Activated naive CD8-positive, alpha-beta T cell treated with anti-CD3 and anti-CD28 coated beads, Interleukin-2, amount 50 U/mL, for 24 hours (primary cell): ENCODE measurements around the gene FAM43B.

ENCODE experiments used
- ATAC-seq: fragments of 150-1000 bp; cut with Tn5 transposase; one replicate; pipeline ENCODE4 v1.10.0; 2021
- DNase-seq: peaks from one replicate; pipeline ENCODE4 v3.0.0; 2021
- H3K27ac Mint-ChIP-seq: one replicate; pipeline ENCODE4 v1.8.0; 2021; ENCODE audit warnings: mild to moderate bottlenecking, mixed read lengths
- H3K27me3 Mint-ChIP-seq: one replicate; pipeline ENCODE4 v1.8.0; 2021; ENCODE audit warnings: mixed read lengths
- H3K36me3 Mint-ChIP-seq: one replicate; pipeline ENCODE4 v1.8.0; 2021; ENCODE audit warnings: low read depth, mixed read lengths
- H3K4me1 Mint-ChIP-seq: one replicate; pipeline ENCODE4 v1.8.0; 2021; ENCODE audit warnings: mixed read lengths
- H3K4me3 Mint-ChIP-seq: one replicate; pipeline ENCODE4 v1.8.0; 2021; ENCODE audit warnings: mild to moderate bottlenecking, moderate library complexity, mixed read lengths
- H3K9me3 Mint-ChIP-seq: one replicate; pipeline ENCODE4 v1.8.0; 2021; ENCODE audit warnings: mixed read lengths

FAM43B gene

GRCh38 chr1:20573987-20574386, 21.6 kb downstream of the FAM43B start:
- H3K27ac Mint-ChIP-seq: no peak overlapping the region
- DNase-seq: no peak
- no peak overlapping the region for H3K4me3 Mint-ChIP-seq

GRCh38 chr1:20574686-20575540, 22.5 kb downstream of the FAM43B start:
- Mint-ChIP-seq H3K4me3 (no peak overlapping the region), H3K27ac (no peak overlapping the region), H3K36me3 (no peaks in the 10 kb centered on the region), H3K27me3 (peaks cover 26% of the 10 kb centered on the region), H3K4me1 (peaks cover 3% of the 10 kb centered on the region), H3K9me3 (no peaks in the 10 kb centered on the region)
- peak; percentile 77 for ATAC-seq
- DNase-seq: peak; percentile 73

More at GRCh38 chr1:20573987-20574386, 21.6 kb downstream of the FAM43B start:
- peaks cover 3% of the 10 kb centered on the region for H3K4me1 Mint-ChIP-seq
- peaks cover 27% of the 10 kb centered on the region for H3K27me3 Mint-ChIP-seq
- H3K36me3 Mint-ChIP-seq: no peaks in the 10 kb centered on the region
- H3K9me3 Mint-ChIP-seq: no peaks in the 10 kb centered on the region
- no peak for ATAC-seq

DNA sequence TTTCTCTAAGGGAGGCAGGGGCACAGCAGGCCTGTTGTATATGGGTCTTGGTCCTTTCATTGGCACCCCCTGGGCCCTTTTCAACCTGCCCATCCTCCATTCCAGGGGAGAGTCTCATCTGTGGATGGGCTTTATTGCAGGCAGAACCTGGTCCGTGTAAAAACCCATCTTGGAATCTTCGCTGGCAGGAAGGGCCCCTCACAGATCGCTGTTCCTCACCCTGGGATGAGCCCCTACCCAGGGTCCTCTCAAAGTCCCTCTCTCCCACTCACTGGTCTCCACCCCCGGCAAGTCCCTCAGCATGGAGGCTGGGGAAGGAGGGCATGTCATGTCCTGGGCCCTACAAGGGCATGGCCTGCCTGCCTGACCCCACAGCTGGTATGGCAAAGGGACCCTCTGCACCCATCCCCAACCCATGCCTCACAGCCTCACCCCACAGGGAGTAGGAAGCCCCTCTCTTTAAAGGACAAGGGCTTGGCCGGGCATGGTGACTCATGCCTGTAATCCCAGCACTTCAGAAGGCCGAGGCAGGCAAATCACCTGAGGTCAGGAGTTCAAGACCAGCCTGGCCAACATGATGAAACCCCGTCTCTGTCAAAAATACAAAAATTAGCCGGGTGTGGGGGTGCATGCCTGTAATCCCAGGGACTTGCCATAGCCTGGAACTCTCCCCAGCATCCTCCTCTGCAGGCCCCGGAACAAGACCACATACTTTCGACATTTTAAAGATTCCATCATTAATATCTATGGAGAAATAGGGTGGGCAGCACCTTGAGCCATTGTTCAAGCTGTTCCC, 23.4 kb downstream of the FAM43B start:
- H3K4me3 Mint-ChIP-seq: no peak overlapping the region
- no peak overlapping the region for H3K27ac Mint-ChIP-seq
- no peak for DNase-seq
- no peak for ATAC-seq
- peaks cover 3% of the 10 kb centered on the region for H3K4me1 Mint-ChIP-seq
- no peaks in the 10 kb centered on the region for H3K36me3 Mint-ChIP-seq
- H3K9me3 Mint-ChIP-seq: no peaks in the 10 kb centered on the region
- H3K27me3 Mint-ChIP-seq: peaks cover 24% of the 10 kb centered on the region

- ATAC-seq: no peak
- Mint-ChIP-seq H3K27me3 (peaks cover 18% of the 10 kb centered on the region), H3K36me3 (no peaks in the 10 kb centered on the region), H3K4me1 (peaks cover 3% of the 10 kb centered on the region), H3K4me3 (no peak overlapping the region), H3K27ac (no peak overlapping the region), H3K9me3 (no peaks in the 10 kb centered on the region)
- no peak for DNase-seq
These were observed 25.7 kb downstream of the FAM43B start for GRCh38 chr1:20578062-20578461.

DNA sequence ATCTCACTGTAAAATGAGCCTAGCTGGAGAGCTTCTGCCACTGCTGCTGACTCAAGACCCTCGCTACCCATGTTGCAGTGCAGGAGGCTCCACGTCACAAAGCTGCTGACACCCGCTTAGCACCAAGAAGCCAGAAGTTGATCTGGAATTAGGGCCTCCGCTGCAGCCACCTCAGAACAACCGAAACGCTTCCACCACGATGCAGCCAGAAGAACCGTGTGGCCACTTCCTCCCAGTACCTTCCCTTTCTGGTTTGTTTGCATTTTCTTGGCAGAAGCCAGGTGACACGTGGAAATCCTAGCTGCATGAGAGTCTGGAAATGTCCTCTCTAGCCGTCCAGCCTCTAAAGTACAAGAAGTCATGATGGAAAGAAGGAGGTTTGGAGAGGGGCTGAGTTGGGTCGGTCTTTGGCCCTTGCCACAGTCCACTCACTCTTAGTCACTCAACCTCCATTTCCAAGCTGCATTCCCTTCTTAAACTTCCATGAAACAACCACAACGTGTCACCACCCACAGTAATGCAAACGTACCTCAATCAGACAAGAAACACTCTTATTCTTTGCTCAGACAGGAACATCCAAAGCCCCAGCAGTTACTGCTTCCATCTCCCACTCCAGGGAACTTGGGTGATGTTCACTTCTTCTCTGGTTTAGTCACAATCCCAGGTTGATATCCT, 26.5 kb downstream of the FAM43B start:
- DNase-seq (no peak), ATAC-seq (no peak)
- Mint-ChIP-seq H3K27me3 (peaks cover 14% of the 10 kb centered on the region), H3K4me3 (no peak overlapping the region), H3K27ac (no peak overlapping the region), H3K4me1 (peaks cover 3% of the 10 kb centered on the region), H3K36me3 (no peaks in the 10 kb centered on the region), H3K9me3 (no peaks in the 10 kb centered on the region)

DNA sequence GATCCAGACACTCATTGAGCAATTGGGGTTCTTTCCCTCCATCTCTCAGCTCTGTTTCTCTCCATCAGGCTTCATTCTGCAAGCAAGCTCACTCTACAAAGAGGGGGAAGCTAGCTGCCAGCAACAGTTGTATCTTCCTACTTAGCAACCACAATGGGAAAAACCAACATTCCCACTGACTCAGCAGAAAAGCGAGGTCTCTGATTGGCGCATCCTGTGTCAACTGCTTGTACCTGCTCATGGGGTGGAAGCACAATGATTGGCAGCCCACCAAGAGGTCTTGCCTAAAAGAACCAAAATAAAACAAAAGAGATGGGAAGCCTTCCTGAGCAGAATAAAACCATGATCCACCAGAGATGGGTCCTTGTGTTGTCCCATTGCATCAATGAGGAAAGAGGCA, 32.5 kb downstream of the FAM43B start:
- DNase-seq: no peak
- no peak overlapping the region for H3K27ac Mint-ChIP-seq
- H3K36me3 Mint-ChIP-seq: no peaks in the 10 kb centered on the region
- no peaks in the 10 kb centered on the region for H3K4me1 Mint-ChIP-seq
- H3K9me3 Mint-ChIP-seq: no peaks in the 10 kb centered on the region
- H3K27me3 Mint-ChIP-seq: peaks cover 34% of the 10 kb centered on the region
- ATAC-seq: no peak
- H3K4me3 Mint-ChIP-seq: no peak overlapping the region

- no peaks in the 10 kb centered on the region for H3K9me3 Mint-ChIP-seq
- H3K4me3 Mint-ChIP-seq: no peak overlapping the region
- no peaks in the 10 kb centered on the region for H3K4me1 Mint-ChIP-seq
- peaks cover 48% of the 10 kb centered on the region for H3K27me3 Mint-ChIP-seq
- no peak overlapping the region for H3K27ac Mint-ChIP-seq
- no peak for ATAC-seq
- no peak for DNase-seq
- H3K36me3 Mint-ChIP-seq: no peaks in the 10 kb centered on the region
These were observed 34.7 kb downstream of the FAM43B start for GRCh38 chr1:20586953-20587660.

DNA sequence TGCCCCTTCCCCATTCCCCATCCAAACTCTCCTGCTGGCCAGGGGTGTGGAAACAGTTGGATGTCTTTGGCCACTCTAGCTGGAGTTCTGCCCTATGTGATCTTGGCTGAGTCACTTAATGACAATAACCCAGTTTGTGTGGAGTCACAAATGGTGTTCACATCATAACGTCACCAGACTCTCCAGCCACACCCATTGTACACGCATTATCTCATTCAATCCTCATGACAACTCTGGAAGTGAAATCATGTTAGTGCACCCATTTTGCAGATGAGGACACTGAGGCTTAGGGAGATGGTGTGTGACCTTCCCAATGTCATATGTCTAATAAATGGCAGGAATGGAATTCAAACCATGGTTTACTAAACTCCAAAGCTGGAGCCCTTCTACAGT, 35.3 kb downstream of the FAM43B start:
- peaks cover 52% of the 10 kb centered on the region for H3K27me3 Mint-ChIP-seq
- no peaks in the 10 kb centered on the region for H3K9me3 Mint-ChIP-seq
- no peaks in the 10 kb centered on the region for H3K36me3 Mint-ChIP-seq
- ATAC-seq (no peak), DNase-seq (no peak)
- no peaks in the 10 kb centered on the region for H3K4me1 Mint-ChIP-seq
- H3K27ac Mint-ChIP-seq: no peak overlapping the region
- H3K4me3 Mint-ChIP-seq: no peak overlapping the region

DNA sequence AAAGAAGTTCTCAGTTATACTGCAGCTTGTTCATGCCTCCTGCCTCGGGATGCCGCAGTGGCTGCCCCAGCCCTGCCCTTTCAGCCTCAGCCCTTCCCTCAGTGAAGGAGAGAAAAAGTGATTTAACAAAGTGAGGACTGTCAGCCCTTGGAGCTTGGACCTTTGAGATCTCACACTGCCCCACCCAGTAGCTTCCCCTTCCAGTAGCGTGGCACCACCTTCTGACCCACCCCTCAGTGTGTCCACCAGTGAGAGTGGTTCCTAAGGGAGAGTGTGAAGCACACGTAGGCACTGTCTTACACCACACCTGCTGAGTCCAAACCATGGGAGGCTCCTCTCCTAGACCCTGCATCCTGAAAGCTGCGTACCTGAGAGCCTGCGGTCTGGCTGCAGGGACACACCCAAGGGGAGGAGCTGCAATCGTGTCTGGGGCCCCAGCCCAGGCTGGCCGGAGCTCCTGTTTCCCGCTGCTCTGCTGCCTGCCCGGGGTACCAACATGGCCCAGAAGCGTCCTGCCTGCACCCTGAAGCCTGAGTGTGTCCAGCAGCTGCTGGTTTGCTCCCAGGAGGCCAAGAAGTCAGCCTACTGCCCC, 36.4 kb downstream of the FAM43B start, which contains the start of gene CDA:
TSS of gene CDA (plus strand) at position 464 of the 592 bp plus-strand sequence. CDS start at position 497, 33 bp downstream.
- DNase-seq (no peak), ATAC-seq (no peak)
- Mint-ChIP-seq H3K9me3 (no peaks in the 10 kb centered on the region), H3K4me3 (no peak within 1 kb of the TSS), H3K27ac (no peak within 1 kb of the TSS), H3K36me3 (no peaks in the 10 kb centered on the region), H3K27me3 (peaks cover 52% of the 10 kb centered on the region), H3K4me1 (no peaks in the 10 kb centered on the region)

DNA sequence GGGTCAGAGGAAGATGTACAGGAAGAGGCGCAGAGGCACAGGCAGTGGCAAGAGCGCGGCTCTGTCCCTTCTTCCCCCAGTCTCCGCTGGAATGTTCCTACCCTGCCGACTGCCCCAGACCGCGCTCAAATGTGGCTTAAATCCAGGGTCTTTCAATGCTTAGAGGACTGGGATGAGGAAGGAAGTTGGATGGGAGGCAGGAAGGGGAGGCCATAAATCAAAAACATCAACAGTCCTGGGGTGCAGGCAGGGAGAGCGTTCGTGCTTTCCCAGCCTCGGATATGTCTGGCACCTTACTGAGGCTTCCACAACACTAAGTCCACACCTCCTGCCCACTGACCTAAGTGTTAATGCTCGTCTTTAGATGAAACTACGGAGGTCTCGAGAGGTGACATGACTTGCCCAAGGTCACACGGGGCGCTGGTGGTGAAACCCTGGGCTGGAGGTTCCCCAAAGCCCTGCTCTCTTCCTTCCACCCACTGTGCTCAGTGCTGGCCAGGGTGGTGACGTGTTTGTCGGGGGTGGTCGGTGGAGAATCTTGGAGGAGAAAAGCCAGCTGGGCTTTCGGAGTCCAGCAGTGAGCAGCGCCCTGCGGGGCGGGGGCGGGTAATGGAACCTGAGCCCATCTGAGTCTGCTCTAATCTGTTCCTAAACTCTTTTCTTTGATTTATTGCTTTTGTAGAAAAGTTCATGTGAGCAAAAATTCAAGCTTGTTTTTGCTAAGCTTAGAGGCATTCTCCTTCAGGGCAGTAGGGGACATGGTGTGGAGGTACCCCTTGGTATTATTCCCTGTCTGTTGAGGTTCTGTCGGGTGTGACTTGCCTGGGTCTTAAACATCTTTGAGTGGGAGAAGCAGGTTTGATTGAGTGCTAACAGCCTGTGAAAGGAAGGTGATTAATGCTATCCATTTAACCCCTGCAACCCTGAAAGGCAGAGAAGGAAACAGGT, 37.2 kb downstream of the FAM43B start:
- DNase-seq: no peak
- Mint-ChIP-seq H3K36me3 (no peaks in the 10 kb centered on the region), H3K9me3 (no peaks in the 10 kb centered on the region), H3K4me1 (no peaks in the 10 kb centered on the region), H3K4me3 (no peak overlapping the region), H3K27me3 (peaks cover 51% of the 10 kb centered on the region), H3K27ac (no peak overlapping the region)
- ATAC-seq: peak; percentile 29

- Mint-ChIP-seq H3K9me3 (no peaks in the 10 kb centered on the region), H3K4me3 (no peak overlapping the region), H3K4me1 (no peaks in the 10 kb centered on the region), H3K27me3 (peaks cover 51% of the 10 kb centered on the region), H3K27ac (no peak overlapping the region), H3K36me3 (no peaks in the 10 kb centered on the region)
- ATAC-seq: no peak
- DNase-seq: no peak
These were observed 38.0 kb downstream of the FAM43B start for GRCh38 chr1:20590306-20590777.

- ATAC-seq: no peak
- DNase-seq: no peak
- Mint-ChIP-seq H3K4me3 (no peak overlapping the region), H3K36me3 (no peaks in the 10 kb centered on the region), H3K9me3 (no peaks in the 10 kb centered on the region), H3K27me3 (peaks cover 37% of the 10 kb centered on the region), H3K4me1 (no peaks in the 10 kb centered on the region), H3K27ac (no peak overlapping the region)
These were observed 41.4 kb downstream of the FAM43B start for GRCh38 chr1:20593756-20594155.

- Mint-ChIP-seq H3K4me1 (no peaks in the 10 kb centered on the region), H3K4me3 (no peak overlapping the region), H3K9me3 (no peaks in the 10 kb centered on the region), H3K27me3 (peaks cover 28% of the 10 kb centered on the region), H3K27ac (no peak overlapping the region), H3K36me3 (no peaks in the 10 kb centered on the region)
- DNase-seq (no peak), ATAC-seq (no peak)
These were observed 42.4 kb downstream of the FAM43B start for GRCh38 chr1:20594746-20595145.
